KMS-11 (cell line): ENCODE results near the gene ZNF385C.

Experiments used
- H2AFZ ChIP-seq: fragments of 200-600 bp; sonication (generic); 2 replicates; pipeline ENCODE4 v1.6.1; 2016; ENCODE audit warnings: antibody characterized with exemption, mixed run types, low read depth
- H3K27ac ChIP-seq: fragments of 200-600 bp; sonication (generic); 2 replicates; pipeline ENCODE4 v1.6.1; 2016; ENCODE audit warnings: mild to moderate bottlenecking, mixed run types
- H3K27me3 ChIP-seq: fragments of 200-600 bp; sonication (generic); 2 replicates; pipeline ENCODE4 v1.6.1; 2017; ENCODE audit warnings: mild to moderate bottlenecking, low read depth, mixed run types, moderate library complexity; ENCODE audit not compliant: insufficient read depth
- H3K36me3 ChIP-seq: fragments of 200-600 bp; sonication (generic); 2 replicates; pipeline ENCODE4 v1.6.1; 2017; ENCODE audit warnings: mild to moderate bottlenecking, mixed run types; ENCODE audit not compliant: insufficient read depth
- H3K4me1 ChIP-seq: fragments of 200-600 bp; sonication (generic); 2 replicates; pipeline ENCODE4 v1.6.1; 2016; ENCODE audit warnings: mild to moderate bottlenecking, low read depth, mixed run types; ENCODE audit not compliant: poor library complexity, severe bottlenecking
- H3K4me2 ChIP-seq: fragments of 200-600 bp; sonication (generic); 2 replicates; pipeline ENCODE4 v1.7.0; 2016; ENCODE audit warnings: mild to moderate bottlenecking, mixed run types
- H3K4me3 ChIP-seq: fragments of 200-600 bp; sonication (generic); IDR thresholded peaks from 2 replicates; pipeline ENCODE4 v1.6.1; 2017; ENCODE audit warnings: low read depth, low read length, mixed read lengths; ENCODE audit not compliant: insufficient read depth
- H3K79me2 ChIP-seq: fragments of 200-600 bp; sonication (generic); 2 replicates; pipeline ENCODE4 v1.6.1; 2016; ENCODE audit warnings: low read depth, mixed run types; ENCODE audit not compliant: insufficient read depth
- H3K9ac ChIP-seq: fragments of 200-600 bp; sonication (generic); 2 replicates; pipeline ENCODE4 v1.6.1; 2016; ENCODE audit warnings: mild to moderate bottlenecking, mixed run types
- H4K20me1 ChIP-seq: fragments of 200-600 bp; sonication (generic); 2 replicates; pipeline ENCODE4 v1.6.1; 2016; ENCODE audit warnings: mild to moderate bottlenecking, mixed run types; ENCODE audit not compliant: insufficient read depth
- CTCF ChIP-seq: fragments of 200-600 bp; sonication (generic); conservative IDR thresholded peaks from 2 replicates; pipeline ENCODE4 v1.6.1; 2017; ENCODE audit warnings: low read depth, mild to moderate bottlenecking, antibody characterized with exemption, low read length, moderate library complexity, mixed read lengths

Gene ZNF385C

GRCh38 chr17:41985919-41986318 is 112.4 kb downstream of the ZNF385C start:
- no peak for TF ChIP-seq CTCF
- no peak overlapping the region for H3K4me2 ChIP-seq
- H3K4me3 ChIP-seq, result no peak overlapping the region
- no peak overlapping the region for H3K9ac ChIP-seq
- peaks cover 10% of the 10 kb centered on the region; the same call in 1 of the 2 replicates for H3K36me3 ChIP-seq
- no peak overlapping the region for H3K27ac ChIP-seq
- no peaks in the 10 kb centered on the region for H4K20me1 ChIP-seq
- no peaks in the 10 kb centered on the region for H3K27me3 ChIP-seq
- H2AFZ ChIP-seq, result no peak overlapping the region
- H3K4me1 ChIP-seq, result peaks cover 7% of the 10 kb centered on the region
- no peaks in the 10 kb centered on the region for H3K79me2 ChIP-seq

GRCh38 chr17:41984454-41984853 is 113.8 kb downstream of the ZNF385C start:
- TF ChIP-seq CTCF, result no peak
- H3K4me1 ChIP-seq, result peaks cover 6% of the 10 kb centered on the region
- H3K4me2 ChIP-seq, result no peak overlapping the region
- no peak overlapping the region for H3K27ac ChIP-seq
- H3K27me3 ChIP-seq, result no peaks in the 10 kb centered on the region
- peaks cover 3% of the 10 kb centered on the region; the same call in 1 of the 2 replicates for H3K36me3 ChIP-seq
- no peaks in the 10 kb centered on the region for H3K79me2 ChIP-seq
- H4K20me1 ChIP-seq, result no peaks in the 10 kb centered on the region
- no peak overlapping the region for H3K4me3 ChIP-seq
- no peak overlapping the region for H2AFZ ChIP-seq
- no peak overlapping the region for H3K9ac ChIP-seq

GRCh38 chr17:41982026-41982760 is 116.1 kb downstream of the ZNF385C start:
- Histone ChIP-seq H3K27me3 (no peaks in the 10 kb centered on the region), H3K4me3 (no peak overlapping the region), H3K4me1 (no peaks in the 10 kb centered on the region), H3K4me2 (no peak overlapping the region), H4K20me1 (no peaks in the 10 kb centered on the region), H3K36me3 (peaks cover 6% of the 10 kb centered on the region; the same call in 1 of the 2 replicates), H3K79me2 (no peaks in the 10 kb centered on the region), H3K27ac (no peak overlapping the region), H3K9ac (no peak overlapping the region), H2AFZ (no peak overlapping the region)
- TF ChIP-seq CTCF, result no peak

GRCh38 chr17:41977991-41978390 is 120.3 kb downstream of the ZNF385C start:
- no peak overlapping the region for H3K9ac ChIP-seq
- no peaks in the 10 kb centered on the region for H4K20me1 ChIP-seq
- no peak overlapping the region for H2AFZ ChIP-seq
- TF ChIP-seq CTCF, result no peak
- no peak overlapping the region for H3K4me3 ChIP-seq
- no peak overlapping the region for H3K27ac ChIP-seq
- H3K4me1 ChIP-seq, result no peaks in the 10 kb centered on the region
- H3K36me3 ChIP-seq, result peaks cover 6% of the 10 kb centered on the region; the same call in 1 of the 2 replicates
- no peaks in the 10 kb centered on the region for H3K27me3 ChIP-seq
- H3K4me2 ChIP-seq, result no peak overlapping the region
- no peaks in the 10 kb centered on the region for H3K79me2 ChIP-seq
